ENCODE measurements around the gene SNRNP200. TPM values are rescaled to one million over a fixed set of nuclear protein-coding genes. Genes with fewer than 3 reads are reported as not detected.

Gene SNRNP200
- total RNA-seq, 1 experiment from 2014 or later, result 231 TPM

- intact Hi-C loops (cut with micrococcal nuclease; ENCODE audit: unreplicated experiment), result no loop called here
- Histone ChIP-seq H3K36me3 (ENCODE audit: control insufficient read depth, insufficient read depth, low read length) (no peaks in the 10 kb centered on the region), H3K4me3 (ENCODE audit: low read depth in 2 of 2, low read length in 2 of 2) (no peak overlapping the region), H3K9me3 (ENCODE audit: control insufficient read depth, insufficient read depth, low read depth, low read length) (no peaks in the 10 kb centered on the region), H3K27ac (ENCODE audit: low read length) (no peak overlapping the region), H3K4me1 (ENCODE audit: control insufficient read depth, insufficient read depth, low read length) (peaks cover 16% of the 10 kb centered on the region), H3K27me3 (ENCODE audit: control insufficient read depth, insufficient read depth, low read length) (no peaks in the 10 kb centered on the region)
- TF ChIP-seq TCF7L2 (IDR thresholded peaks at IDR 0.05; ENCODE audit: low read depth, low read length) (no peak), REST (IDR thresholded peaks at IDR 0.05; ENCODE audit: insufficient read depth in 1 of 2, low read depth in 2 of 2, low read length in 1 of 2) (no peak), SIN3A (IDR thresholded peaks at IDR 0.05; ENCODE audit: borderline replicate concordance, insufficient read depth, low read depth, low read length) (no peak), CTCF (IDR thresholded peaks at IDR 0.05) (no peak), POLR2AphosphoS5 (IDR thresholded peaks at IDR 0.05; ENCODE audit: low read depth, low read length) (no peak)
- ChIA-PET POLR2A (no interaction called here), CTCF (no interaction called here)
- no peak for DNase-seq (ENCODE audit: low read depth, low spot score)
- in situ Hi-C loops (cut with HindIII; ENCODE audit: low pct_unique_long_range_greater_than_20kb, low sequenced_read_pairs), result no loop called here
- BruUV-seq (replicated peaks), result no TSS peak
- no peak; the same call in 1 of the 2 replicates for ATAC-seq
Measured at GRCh38 chr2:96315005-96315399, 9.7 kb upstream of the SNRNP200 start.

- peaks cover 13% of the 10 kb centered on the region for H3K4me1 ChIP-seq (ENCODE audit: control insufficient read depth, insufficient read depth, low read length)
- CTCF ChIA-PET, result no interaction called here
- TF ChIP-seq REST (IDR thresholded peaks at IDR 0.05; ENCODE audit: insufficient read depth in 1 of 2, low read depth in 2 of 2, low read length in 1 of 2) (no peak), CTCF (IDR thresholded peaks at IDR 0.05) (no peak), POLR2AphosphoS5 (IDR thresholded peaks at IDR 0.05; ENCODE audit: low read depth, low read length) (no peak), SIN3A (IDR thresholded peaks at IDR 0.05; ENCODE audit: borderline replicate concordance, insufficient read depth, low read depth, low read length) (no peak), TCF7L2 (IDR thresholded peaks at IDR 0.05; ENCODE audit: low read depth, low read length) (no peak)
- POLR2A ChIA-PET, result no interaction called here
- H3K27ac ChIP-seq (ENCODE audit: low read length), result no peak overlapping the region
- H3K4me3 ChIP-seq (ENCODE audit: low read depth in 2 of 2, low read length in 2 of 2), result no peak overlapping the region
- H3K9me3 ChIP-seq (ENCODE audit: control insufficient read depth, insufficient read depth, low read depth, low read length), result no peaks in the 10 kb centered on the region
- intact Hi-C loops (cut with micrococcal nuclease; ENCODE audit: unreplicated experiment) (no loop called here), in situ Hi-C loops (cut with HindIII; ENCODE audit: low pct_unique_long_range_greater_than_20kb, low sequenced_read_pairs) (no loop called here)
- H3K27me3 ChIP-seq (ENCODE audit: control insufficient read depth, insufficient read depth, low read length), result no peaks in the 10 kb centered on the region
- peaks cover 17% of the 10 kb centered on the region for H3K36me3 ChIP-seq (ENCODE audit: control insufficient read depth, insufficient read depth, low read length)
- no peak for ATAC-seq
- BruUV-seq (replicated peaks), result no TSS peak
- no peak for DNase-seq (ENCODE audit: low read depth, low spot score)
Measured at GRCh38 chr2:96308248-96308647, 2.9 kb upstream of the SNRNP200 start.

Measured in Panc1 (cell line).